GM18505 (cell line): Measurements from ENCODE around the gene EEF1AKMT1.
"Not testable (repeated sequence)": the region's sequence is repeated elsewhere in the genome, so short reads cannot be mapped to it uniquely, and the experiment has no call there.

Experiments
- ATAC-seq: cut with Tn5 transposase; IDR thresholded peaks from one replicate; pipeline ENCODE4 v1.9.1; 2021; ENCODE audit not compliant: unreplicated experiment
- POLR2A ChIP-seq: IDR thresholded peaks from 4 replicates; pipeline ENCODE4 v1.6.1; 2011; ENCODE audit warnings: borderline replicate concordance; ENCODE audit not compliant: insufficient read depth, insufficient read length; ENCODE audit errors: extremely low read depth

The EEF1AKMT1 gene

DNA sequence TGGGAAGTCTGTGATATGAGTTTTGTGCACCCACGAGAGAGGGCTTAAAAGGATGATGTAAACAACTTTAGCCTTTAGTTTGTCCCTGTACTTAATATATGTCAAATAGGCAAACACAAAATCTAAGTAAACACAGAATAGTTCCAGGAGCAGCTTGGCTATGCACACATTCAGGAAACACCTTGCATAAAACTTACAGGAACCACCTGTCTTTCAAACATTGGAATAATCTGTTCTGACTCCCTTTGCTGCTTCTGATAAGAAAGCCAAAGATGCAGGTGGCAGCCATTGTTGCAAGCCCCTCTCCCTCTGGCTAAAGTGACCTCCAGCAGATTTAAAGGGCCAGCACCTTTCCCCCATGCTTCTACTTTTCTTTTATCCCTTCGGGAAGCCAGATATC lies 4.7 kb downstream of the EEF1AKMT1 start:
- no peak for TF ChIP-seq POLR2A
- no peak for ATAC-seq

DNA sequence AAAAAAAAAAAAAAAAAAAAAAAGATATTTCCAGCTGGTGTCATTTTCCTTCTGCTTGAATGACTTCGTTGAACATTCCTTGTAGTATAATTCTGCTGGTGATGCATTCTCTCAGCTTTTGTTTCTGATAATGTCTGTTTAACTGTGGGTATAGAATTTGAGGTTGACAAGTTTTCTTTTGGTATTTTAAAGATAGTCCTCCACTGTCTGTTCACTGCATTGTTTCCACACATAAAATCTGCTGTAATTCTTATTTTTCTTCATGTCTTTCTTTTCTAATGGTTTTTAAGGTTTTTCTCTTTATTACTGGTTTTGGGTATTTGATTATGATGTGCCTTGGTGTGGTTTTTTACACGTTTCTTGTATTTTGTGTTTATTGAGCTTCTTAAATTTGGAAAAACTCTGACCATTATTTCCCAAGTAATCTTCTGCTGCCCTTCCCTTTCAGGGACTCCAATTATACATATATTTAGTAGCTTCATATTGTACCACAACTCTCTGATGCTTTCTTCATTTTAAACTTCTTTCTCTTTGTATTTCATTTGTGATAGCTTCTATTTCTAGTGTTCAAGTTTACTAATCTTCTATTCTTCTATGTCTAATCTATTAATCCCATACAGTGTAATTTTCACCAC lies 6.3 kb downstream of the EEF1AKMT1 start:
- no peak for TF ChIP-seq POLR2A
- no peak for ATAC-seq

DNA sequence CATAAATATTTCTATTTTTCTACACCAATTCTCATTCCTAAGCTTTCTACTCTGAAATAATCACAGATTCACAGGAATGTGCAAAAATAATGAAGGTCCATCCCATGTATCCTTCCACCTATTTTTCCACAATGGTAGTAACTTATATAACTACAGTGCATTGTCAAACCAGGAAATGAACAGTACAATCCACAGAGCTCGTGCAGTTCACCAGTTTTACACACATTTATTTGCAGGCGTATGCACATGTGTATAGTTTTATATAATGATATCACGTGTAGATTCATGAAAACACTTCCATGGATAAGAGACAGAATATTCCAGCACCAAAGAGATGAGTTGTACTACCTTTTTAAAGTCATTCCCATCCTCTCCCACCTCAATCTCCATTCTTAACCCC lies 12.9 kb downstream of the EEF1AKMT1 start:
- ATAC-seq, result no peak
- TF ChIP-seq POLR2A, result no peak

DNA sequence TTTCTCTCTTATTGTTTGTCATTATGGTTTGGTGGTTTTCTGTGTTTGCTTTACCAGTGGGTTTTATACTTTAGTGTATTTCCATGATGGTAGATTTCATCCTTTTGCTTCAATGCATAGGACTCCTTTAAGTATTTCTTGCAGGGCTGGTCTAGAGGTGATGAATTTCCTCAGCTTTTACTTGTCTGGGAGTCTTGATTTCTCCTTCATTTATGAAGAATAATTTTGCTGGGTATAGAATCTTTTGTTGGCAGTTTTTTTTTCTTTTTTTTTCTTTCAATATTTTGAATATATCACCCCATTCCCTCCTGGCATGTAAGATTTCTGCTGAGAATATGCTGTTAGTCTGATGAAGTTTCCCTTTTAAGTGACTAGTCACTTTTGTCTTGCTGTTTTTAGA lies 19.8 kb downstream of the EEF1AKMT1 start:
- ATAC-seq, result no peak
- TF ChIP-seq POLR2A, result no peak

DNA sequence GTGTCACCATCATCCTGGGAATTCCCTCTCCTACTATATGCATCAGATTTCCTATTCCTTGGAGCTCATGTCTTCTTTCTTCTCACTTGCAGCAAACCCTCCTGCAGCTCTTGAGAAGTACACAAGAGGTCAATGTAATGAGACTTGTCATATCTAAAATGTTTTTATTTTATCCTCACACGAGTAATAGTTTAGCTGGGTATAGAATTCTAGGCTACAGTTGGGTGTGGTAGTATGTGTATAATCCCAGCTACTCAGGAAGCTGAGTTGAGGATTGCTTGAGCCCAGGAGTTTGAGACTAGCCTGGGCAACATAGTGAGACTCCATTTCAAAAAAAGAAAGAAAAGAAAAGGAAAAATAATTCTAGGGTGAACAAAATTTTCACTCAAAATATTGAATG lies 24.4 kb downstream of the EEF1AKMT1 start:
- no peak for ATAC-seq
- TF ChIP-seq POLR2A, result no peak

DNA sequence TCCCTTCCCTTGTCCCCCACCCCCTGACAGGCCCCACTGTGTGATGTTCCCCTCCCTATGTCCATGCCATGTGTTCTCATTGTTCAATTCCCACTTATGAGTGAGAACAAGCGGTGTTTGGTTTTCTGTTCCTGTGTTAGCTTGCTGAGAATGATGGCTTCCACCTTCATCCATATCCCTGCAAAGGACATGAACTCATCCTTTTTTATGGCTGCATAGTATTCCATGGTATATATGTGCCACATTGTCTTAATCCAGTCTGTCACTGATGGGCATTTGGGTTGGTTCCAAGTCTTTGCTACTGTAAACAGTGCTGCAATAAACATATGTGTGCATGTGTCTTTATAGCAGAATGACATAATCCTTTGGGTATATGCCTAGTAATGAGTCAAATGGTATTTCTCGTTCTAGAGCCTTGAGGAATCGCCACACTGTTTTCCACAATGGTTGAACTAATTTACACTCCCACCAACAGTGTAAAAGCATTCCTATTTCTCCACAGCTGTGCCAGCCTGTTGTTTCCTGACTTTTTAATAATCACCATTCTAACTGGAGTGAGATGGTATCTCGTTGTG lies 29.8 kb downstream of the EEF1AKMT1 start:
- ATAC-seq, result not testable (repeated sequence)

DNA sequence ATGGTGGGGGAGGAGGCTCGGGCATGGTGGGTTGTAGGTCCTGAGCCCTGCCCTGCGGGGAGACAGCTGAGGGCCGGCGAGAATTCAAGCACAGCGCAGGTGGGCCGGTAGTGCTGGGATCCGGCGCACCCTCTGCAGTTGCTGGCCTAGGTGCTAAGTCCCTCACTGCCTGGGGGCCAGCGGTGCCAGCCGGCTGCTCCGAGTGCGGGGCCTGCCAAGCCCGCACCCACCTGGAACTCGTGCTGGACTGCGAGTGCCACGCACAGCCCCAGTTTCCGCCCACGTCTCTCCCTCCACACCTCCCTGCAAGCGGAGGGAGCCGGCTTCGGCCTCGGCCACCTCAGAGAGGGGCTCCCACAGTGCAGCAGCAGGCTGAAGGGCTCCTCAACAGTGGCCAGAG lies 33.7 kb downstream of the EEF1AKMT1 start:
- no peak for ATAC-seq
- no peak for TF ChIP-seq POLR2A

DNA sequence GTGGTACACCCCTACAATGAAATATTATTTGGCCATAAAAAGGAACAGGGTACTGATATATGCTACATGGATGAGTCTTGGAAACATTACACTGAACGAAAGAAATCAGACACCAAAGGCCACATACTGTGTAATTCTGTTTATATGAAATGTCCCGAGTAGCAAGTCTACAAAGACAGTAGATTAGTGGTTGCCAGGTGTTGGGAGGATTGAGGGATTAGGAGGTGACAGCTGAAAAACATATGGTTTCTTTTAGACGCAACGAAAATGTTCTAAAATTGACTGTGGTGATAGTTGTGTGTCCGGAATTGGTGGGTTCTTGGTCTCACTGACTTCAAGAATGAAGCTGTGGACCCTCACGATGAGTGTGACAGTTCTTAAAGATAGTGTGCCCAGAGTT lies 35.1 kb downstream of the EEF1AKMT1 start:
- no peak for TF ChIP-seq POLR2A
- no peak for ATAC-seq

DNA sequence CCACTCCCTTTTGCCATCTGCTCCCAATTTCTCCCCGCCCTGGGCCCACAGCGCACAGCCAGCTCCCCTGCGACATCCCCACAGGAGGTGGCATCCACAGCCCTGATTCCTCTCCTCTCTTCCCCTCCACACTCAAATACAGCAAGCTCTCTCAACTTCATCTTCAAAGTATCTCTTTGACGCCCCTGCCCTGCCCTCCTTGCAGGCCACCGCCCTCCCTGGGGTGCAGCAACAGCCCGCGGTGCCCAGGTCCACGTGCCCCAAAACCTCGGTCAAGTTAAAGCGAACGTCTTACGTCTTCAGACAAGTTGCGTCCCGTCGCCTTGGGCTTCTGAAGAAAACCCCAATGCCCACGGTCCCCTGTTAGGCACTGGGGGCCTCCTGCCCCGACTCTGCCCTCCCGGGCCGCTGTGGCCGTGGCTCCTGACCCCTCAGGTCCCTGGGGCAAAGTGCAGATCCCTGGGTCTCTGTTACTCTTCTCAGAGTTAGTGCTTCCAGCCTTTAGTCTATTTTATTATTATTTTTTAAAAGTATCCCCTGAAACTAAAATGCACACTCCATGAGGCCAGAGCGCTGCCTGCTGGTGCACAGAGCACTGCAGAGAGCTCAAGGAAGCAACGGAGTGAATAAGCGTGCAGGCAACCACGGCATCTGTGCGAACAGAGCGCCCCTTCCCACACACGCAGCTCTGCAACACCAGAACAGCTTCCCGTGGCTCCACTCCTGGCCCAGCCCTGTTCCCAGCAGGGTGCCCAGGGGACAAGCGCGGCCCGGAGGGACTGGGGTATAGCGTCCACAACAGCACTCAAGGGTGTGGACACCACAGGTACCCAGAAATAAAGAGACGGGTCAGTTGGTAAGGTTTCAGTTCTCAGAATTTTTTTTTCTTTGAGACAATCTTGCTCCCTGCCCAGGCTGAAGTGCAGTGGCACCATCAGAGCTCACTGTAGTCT lies 43.9 kb downstream of the EEF1AKMT1 start:
- ATAC-seq, result no peak
- TF ChIP-seq POLR2A, result no peak

DNA sequence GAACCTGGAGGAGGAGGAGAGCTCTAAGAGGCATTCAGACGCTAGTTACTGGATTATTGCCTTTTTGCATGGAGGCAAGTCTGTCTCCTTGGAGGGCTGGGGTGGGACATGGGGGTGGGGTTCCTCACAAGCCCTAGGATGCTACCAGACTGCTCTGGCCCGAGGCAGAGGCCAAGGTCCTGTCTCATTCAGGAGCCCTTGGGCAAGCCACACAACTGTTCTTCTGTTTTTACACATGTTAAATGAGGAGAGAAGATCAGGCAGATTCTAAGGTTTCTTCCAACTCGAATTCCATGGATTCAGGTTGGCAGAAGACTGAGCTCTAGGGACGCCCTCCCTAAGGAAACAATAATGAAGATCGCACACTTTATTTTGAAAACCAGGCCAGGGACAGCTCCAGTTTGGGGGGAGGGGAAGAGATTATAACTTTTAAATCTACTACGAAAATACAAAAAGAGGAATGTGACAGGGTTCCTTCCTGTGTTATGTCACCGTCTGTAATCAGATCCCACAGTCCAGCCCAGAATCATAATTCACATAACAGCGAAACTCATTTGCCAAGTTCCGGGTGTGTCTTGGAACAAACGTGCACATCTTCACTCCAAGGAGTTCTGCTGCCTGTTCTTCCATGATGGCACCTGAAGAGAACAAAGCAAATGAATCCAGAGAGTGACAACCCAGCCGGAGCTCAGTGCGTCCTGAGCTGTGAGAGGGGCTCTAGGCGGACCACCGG lies 45.0 kb downstream of the EEF1AKMT1 start:
- ATAC-seq, result no peak
- TF ChIP-seq POLR2A, result no peak

DNA sequence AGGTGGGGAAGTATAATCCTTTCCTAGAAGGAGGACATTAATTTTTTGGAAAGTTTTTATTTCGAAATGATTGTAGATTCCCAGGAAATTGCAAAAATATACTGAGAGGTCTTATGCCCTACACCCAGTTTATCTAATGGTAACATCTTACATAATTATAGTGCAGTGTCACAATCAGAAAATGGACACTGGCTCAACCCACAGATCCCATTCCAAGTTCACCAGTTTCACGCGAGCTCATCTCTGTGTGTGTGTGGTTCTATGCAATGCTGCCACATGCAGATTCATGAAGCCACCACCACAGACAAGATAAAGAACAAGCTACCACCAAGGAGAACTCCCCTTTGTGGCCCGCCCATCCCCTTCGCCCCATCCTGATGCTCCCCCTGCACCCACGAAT lies 45.9 kb downstream of the EEF1AKMT1 start:
- ATAC-seq, result no peak
- TF ChIP-seq POLR2A, result no peak

DNA sequence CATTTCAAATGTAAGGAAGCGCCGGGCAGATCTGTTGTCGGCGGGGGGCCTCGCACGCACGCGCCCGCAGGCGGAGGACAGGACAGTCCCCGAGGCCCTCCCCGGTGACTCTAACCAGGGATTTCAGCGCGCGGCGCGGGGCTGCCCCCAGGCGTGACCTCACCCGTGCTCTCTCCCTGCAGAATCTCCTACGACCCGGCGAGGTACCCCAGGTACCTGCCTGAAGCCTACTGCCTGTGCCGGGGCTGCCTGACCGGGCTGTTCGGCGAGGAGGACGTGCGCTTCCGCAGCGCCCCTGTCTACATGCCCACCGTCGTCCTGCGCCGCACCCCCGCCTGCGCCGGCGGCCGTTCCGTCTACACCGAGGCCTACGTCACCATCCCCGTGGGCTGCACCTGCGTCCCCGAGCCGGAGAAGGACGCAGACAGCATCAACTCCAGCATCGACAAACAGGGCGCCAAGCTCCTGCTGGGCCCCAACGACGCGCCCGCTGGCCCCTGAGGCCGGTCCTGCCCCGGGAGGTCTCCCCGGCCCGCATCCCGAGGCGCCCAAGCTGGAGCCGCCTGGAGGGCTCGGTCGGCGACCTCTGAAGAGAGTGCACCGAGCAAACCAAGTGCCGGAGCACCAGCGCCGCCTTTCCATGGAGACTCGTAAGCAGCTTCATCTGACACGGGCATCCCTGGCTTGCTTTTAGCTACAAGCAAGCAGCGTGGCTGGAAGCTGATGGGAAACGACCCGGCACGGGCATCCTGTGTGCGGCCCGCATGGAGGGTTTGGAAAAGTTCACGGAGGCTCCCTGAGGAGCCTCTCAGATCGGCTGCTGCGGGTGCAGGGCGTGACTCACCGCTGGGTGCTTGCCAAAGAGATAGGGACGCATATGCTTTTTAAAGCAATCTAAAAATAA lies 52.1 kb downstream of the EEF1AKMT1 start:
- no peak for ATAC-seq
- no peak for TF ChIP-seq POLR2A

DNA sequence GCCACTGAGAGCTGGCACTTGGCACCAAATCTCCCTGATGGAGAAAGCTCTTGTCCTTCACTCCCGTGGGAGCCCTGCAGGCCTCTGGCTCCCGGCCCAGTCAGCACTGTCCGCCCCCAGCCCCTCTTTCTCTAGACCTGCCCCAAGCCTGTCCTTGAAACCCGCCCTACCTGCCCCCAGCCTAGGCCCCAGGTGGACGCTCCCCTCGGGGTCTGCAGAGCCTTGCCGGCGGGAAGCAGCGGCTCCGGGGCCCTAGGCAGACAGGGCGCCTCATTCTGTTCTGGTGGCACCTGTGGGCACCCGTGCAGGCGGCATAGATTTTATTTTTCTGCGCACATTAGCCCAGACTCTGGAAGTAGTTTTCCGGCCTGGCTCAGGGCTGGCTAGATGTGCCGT lies 52.7 kb downstream of the EEF1AKMT1 start:
- TF ChIP-seq POLR2A, result no peak
- ATAC-seq, result no peak

DNA sequence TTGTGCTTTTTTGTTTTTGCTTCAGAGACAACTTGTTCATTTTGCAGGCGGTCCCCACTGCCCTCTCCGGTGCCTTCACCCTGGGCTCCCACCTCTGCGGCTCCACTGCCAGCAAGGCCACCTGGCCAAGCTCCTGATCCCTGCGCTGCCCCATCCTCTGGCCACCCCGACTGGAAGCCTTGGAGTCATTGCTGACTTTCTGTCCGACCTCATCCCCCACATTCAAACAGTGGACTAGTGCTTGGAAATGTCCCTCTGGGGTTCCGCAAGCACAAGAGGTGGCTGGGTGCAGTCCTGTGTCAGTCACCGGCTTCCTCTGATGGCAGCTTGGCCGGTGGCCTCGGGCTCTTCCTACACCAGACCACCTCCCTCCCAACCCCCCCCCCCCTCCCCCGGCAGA lies 53.3 kb downstream of the EEF1AKMT1 start:
- no peak for ATAC-seq
- TF ChIP-seq POLR2A, result no peak
